Stimulated activated CD8-positive, alpha-beta memory T cell treated with anti-CD3 and anti-CD28 coated beads, Interleukin-12 subunit alpha, Interleukin-12 subunit beta, amount 100 ng/mL, for 24 hours (primary cell): Measurements from ENCODE around the gene CSNK2A3.
"Not testable (repeated sequence)": the region's sequence is repeated elsewhere in the genome, so short reads cannot be mapped to it uniquely, and the experiment has no call there.

Experiments used
- DNase-seq: peaks from one replicate; pipeline ENCODE4 v3.0.0-alpha.2; 2020; ENCODE audit errors: extremely low read depth

CSNK2A3 gene

DNA sequence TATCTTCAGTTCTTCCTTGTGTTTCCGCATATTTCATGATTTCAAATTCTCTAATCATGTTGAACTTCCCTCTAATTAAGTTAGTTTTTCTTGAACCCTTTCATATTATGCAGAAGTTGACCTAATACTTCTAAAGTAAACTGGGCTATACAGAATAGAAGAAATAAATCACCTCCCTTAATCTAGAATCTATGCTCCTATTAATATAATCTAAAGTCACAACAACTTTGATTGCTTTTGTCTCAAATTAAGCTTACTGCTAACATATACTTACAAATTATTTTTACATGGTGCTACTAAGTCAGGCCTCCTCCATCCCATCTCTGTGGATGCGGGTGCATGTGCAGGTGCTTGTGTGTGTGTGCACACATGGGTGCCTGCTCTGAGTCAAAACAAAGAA, 27.3 kb upstream of the CSNK2A3 start:
- DNase-seq = no peak

DNA sequence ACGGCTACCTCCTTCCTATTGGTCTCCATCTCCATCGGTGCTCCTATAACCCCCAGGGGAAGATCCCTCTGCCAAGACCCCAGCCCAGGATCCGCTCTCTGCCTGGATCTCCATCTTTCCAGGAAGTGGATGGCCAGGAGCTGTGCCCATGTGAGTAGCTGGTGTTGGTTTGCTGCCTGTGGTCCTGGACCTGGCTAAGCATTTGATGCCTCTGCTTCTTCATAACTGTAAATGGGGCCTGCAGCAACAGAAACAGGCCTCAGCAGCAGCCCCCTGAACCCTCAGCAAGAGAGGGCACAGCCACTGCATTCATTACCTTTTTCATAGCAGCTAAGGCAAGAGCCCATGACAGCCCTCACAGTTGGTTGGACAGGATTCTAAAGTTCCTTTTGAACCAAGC, 26.6 kb upstream of the CSNK2A3 start:
- DNase-seq = no peak

DNA sequence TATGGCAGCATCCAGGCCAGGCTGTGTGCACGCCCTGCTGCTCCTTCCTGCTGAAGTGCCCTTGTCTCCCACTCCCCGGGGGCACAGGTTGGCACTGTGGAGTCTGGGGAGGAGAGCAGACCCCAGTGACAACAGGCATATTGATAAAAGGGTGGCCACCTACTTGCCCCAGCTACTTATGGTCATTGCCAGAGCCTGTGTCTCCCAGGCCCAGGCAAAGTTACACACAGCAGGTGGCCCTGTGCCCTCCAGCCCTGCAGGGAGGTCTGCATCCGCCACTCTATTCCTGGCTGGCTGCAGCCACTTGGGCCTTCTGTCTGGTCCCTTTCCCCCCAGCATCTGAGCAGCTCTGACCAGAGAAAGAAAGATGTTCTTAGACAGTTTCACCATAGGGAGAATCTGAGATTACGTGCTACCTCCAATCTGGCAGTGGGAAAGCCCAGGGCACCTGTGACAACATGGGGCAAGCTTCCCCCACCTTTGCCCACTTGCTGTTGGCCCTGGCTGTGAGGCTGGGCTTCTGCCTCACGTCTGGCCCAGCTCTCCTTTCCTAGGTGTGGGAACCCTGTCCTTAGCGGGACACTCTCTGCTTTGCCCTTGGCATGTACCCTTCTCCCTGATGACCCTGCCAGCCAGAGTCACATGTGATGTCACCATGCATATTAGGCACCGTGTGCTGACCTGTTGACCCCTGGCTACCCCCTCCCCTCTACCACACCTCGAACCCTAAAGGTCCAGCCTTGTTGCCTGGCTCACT, 25.3 kb upstream of the CSNK2A3 start:
- DNase-seq = no peak

DNA sequence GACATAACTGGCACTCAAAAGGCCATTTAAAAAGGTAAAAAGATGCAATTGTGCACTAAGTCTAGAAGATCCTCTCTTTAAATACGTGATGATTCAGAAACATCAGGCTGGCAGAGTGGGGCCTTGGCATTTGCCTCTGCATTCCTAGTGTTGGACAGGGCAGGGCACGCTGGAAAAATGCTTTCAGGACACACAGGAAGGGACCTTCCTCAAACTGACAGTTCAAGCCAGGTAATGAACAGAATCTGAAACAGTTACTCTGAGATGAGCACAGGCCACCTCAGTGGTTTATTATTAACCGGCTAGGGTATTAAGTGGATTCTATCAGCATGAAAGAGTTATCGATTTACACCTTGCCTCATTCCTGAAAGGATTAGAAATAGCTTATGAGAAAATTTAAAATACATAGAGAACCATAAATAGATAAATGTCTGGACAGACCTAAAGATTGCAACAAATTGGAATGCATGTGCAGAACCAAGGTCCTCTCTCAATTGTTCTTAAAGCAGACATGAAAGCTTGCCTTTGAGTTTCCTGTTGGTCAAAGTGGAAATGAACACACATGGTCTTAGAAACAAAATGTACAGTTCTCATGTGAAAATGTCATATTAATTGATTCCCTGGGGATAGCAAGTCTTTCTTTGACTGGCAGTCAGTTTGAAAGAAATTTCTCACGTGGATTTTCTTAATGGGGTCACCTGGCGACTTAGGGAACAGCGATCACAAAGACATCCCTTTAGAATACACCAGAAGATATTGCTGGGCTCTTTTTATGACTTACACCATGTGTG, 21.5 kb upstream of the CSNK2A3 start:
- no peak for DNase-seq

DNA sequence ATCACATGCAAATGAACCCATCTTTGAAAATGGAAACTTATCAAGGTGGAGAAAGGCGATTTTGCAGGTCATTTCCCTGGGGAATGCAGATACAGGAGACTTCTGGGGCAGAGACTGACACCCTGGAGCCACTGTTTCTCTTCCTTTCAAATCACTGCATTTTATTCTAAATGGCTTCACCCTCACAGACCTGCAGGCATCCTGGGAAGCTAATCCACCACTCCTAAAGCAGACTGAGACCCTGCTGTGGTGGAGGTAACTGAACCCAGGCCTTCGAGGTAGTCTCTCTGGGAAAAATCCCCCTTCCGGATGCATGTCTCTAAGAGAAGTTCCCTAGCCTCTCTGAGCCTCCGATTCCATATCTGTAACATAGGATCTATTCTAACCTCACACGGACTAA, 20.9 kb upstream of the CSNK2A3 start:
- DNase-seq = no peak

DNA sequence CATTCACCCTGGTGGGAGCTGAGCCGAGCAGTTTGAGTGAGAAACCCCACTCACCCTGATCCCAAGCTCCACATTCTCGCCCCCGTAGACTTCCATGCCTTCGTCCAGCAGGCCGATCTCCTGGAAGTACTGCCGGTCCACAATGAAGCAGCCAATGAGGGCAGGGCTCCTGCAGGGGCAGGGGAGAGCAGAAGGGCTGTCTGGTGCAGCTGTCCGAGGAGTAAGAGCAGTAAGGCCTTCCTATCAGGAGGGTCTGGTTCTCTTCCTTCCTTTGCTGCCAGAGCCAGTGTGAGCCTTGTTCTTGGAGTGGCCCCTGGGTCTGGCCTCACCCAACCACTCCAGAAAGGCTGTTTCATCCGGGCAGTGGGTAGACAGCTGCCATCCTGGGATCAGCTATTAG, 19.4 kb upstream of the CSNK2A3 start:
- no peak for DNase-seq

DNA sequence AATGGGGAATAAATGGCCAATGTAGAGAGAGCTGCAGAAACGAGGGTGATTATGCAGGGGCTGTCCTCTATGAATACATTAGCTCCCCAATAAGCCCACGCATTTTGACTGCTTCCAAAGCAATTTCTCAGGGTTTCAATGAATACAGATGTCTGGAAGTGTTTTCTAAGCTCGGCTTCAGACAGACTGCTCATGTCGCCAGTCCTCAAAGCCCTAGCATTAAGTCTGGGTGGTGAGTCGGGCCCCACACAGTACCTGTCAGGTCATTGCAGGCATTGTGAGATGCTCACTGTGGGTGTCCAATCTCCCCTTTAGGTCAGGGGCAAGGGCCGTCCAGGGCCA, 17.9 kb upstream of the CSNK2A3 start:
- no peak for DNase-seq

DNA sequence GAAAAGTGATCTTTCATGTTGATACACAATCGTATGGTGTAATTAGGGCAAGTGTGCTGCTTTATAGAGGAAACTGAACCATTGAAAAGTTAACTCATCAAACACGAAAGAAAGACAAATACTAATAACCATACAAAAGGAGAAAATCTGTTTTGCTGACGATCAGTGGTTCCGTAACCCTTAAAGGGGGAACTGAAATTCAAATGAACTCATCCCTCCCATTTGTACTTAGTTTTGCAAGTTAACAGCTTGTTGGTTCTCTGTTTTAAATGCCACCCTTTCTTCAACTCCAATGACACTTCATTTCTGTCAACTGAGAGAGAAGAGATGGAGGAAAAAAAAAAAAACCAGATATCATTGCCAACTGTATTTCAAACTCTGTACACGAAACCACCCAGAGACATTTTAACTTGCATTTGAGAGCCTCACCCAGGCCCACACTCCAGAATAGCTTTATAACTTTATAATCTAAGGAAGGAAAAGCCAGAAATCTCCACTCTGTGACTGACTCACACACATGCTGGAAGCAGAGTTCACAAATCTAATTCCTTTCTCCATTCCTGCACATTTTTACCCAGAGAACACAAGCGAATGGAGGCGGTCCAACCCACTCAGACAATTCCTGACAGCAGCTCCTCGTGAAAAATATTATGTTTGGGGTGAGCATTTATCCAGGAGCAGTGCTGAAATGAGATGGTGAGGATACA, 17.4 kb upstream of the CSNK2A3 start:
- DNase-seq = no peak

DNA sequence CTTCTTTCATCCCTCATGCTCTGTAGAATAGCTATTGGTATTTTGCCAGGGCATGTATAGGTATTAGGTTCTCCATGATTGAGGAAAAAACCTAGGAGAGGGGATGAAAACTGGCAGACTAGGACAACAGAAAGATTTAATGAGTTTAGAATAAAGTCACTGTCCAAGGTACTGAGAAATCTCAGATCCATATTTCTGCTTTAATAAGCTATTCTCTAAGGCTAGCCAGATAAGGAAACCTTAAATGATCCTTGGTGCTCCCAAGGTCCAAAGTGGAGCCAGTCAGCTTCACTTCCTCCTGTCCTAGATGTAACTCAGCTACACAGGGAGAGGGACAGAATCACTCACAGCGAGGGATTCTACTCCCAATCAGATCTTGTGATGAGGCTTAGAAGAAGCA, 13.7 kb upstream of the CSNK2A3 start:
- DNase-seq = no peak

DNA sequence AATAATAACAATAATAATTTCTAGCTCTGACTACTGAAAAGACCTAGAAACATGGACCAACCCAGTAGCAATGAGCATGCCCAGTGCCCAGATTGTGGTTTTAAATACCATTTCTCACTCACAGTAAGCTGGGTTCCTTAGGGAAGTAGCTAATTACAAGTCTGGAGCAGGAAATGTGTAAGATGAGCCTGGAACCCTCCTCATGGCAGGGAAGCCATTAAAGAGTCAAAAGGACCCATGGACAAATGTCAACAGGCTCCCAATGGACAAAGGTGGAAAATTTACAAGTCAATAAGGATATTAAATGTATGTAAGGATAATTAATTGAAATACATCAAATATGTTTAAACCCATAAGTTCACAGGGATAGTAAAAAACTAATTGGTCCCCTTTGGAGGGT, 10.6 kb upstream of the CSNK2A3 start:
- DNase-seq = no peak

DNA sequence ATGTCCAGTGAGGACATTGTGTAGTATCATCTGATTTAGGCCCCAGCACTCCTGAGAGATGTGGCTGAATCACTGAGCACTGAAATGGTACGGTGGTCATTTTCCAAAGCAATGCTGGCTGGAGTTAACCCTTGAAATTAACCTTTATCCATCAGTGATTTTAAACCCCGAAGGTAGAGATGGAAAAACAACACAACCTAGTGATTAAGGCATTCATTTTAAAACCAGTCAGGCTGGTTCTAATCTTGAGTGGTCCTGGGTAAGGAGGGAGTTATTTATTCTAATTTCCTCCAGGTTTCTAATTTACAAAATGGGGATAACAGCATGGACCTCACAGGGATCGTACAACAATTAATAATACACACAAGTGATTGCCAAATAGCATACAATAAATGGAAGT, 6.6 kb upstream of the CSNK2A3 start:
- no peak for DNase-seq

DNA sequence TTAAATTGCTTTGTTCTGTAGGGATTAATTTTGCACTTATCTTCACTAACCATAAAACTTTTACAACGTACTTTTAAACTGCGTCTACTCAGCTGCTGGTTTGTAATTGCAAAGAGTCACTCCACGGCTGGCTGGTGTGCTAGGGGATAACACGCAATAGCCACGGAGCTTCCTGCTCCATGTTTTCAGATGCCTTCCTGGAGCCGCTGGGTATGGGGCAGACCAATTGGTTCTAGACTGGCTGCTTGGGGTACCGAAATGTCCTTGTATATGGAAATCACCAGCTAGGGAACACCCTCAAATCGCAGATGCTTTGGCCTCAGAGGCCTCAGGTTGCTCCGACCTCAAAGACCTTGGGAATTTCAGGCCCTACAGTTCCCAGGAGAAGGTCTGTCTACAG, 3.8 kb upstream of the CSNK2A3 start:
- no peak for DNase-seq

DNA sequence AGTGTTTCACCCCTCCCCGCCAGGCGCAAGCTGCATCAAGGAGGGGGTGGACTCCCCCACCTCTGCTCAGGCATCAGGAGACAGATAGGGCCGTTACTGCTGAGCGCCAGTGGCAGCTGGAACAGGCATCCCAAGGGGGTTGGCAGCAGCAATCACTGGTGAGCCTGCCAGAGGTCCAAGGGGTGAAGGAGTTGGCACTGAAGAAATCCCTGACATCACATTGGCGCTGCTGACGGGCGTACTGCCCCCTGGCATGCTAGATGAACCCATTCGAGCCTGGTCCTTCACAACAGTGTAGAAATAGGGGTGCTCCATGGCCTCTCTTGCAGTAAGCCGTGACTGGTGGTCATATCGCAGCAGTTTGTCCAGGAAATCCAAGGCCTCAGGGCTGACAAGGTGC, 1.2 kb downstream of the CSNK2A3 start:
- not testable (repeated sequence) for DNase-seq

DNA sequence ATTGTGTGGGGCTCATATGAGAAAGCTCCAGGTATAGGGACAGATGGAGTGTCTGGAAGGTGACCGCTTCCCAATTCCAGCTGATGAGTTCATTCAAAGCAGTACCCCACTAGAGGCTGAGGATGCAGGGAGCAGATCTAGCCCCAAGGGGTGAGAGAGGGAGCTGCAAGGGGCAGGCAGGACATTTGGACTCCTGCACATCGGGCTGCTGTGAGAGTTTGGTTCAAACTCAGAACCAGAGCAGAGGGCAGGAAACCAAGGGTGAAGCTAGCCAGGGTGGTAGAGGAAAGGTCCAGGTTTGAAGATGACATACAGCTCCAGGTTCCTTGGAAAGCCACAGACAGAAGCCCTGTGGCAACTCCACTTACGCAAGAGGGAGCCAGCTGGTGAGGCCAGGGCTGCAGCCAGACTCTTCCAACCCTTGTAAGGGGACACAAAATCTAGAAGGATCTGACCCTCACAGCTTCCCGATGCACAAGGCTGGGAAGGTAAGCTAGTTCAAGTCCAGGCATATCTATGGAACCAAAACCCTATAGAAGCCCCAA, 1.9 kb downstream of the CSNK2A3 start:
- no peak for DNase-seq

DNA sequence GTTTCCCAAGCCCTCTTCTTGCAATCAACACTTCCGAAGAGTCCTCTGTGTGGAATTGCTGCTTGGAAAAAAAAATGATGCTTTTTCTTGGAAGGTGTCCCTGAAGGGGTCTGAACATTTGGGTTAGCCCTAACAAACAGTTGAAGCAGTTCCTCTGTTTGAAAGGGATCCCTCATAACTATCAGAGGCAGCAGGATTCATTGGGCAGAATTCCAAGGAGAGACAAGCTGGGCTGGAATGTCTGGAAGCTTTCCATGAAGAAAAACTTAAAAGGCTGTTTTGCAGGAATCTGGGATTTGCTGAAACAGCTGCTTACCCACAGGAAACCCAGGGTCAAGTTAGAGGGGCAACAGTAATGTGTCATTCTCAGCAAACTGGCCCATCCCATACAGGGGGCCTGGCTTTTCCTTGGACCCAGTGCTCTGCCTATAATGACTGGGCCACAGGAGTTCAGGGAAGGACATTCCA, 3.1 kb downstream of the CSNK2A3 start:
- no peak for DNase-seq

DNA sequence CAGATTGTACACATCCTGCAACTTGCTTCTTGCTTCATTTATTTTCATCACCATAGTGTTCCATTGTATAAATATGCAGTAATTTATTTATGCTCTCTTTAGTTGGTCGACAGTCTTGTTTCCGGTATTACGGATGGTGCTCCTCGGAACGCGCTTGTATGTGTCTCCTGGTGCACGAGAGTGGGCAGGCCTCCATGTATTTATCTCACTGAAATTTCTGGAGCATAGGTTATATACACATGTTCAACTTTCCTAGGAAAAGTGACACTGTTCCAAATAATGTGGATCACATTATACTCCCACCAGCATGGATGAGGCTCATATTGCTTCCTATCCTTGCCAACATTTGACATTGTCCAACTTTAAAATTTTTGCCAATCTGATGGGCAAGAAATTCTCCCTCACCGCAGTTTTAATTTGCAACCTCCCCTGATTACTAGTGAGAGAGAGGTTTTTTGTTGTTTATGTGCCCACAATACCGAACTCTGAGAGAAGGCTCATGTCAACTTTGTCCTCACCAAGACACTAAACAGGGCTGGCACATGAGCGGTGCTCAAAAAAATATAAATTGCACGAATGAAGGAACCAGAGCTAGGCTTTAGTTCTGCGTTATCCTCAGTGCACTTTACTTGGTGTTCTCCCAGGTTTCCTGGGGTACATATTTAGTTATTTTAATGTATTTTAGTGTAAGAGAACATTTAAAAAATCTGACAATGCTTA, 3.8 kb downstream of the CSNK2A3 start:
- DNase-seq = no peak

DNA sequence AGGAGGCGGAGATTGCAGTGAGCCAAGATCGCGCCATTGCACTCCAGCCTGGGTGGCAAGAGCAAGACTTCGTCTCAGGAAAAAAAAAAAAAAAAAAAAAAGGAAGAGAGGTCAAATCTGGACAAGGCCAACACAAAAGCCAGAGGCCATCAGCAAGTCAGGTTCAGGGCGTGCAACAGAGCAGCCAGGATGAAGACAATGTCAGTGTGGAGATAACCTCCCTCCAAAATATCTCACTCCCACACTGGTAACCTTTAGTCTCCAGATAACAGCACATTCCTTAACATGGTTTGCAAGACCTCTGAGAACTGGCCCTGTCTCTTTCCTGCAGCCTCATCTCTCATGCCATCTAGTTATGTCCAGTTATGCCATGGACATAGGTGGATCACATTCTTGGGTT, 4.7 kb downstream of the CSNK2A3 start:
- no peak for DNase-seq

DNA sequence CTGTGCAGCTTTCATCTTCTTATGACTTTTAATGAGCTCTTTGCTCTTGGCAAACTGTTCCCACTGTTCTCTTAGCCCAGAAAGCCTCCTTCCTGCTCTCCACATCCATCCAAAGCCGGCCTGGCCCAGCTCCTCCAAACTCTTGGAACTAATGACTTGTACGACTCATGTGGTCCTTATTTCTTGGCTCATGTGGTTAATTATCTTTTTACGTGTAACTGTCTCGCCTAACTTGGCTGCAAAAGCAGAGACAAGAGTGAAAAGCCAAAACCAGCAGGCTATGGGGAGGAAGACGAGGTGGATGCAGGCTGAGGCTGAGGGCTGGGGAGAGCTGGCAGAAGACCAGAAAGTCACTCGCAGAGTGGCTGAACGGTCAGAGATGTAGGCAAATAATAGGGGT, 5.5 kb downstream of the CSNK2A3 start:
- DNase-seq = no peak

DNA sequence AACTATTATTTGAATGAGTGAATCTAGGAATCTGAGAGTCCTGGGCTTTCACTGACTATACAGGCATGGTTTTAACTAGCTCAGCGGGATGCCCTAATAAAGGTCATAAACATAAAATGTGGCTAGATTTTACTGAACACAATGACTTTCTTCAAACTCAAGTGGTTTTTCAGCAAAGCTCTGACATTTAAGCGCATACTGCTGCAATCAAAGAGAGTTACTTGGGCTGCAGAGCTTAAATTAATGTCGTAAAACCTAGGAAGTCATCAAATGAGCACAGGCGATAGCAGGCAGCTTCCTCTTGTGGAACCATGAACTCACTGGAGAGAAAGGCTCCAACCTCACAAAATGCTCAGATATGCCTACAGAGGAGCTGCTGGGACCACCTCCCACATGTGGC, 6.7 kb downstream of the CSNK2A3 start:
- no peak for DNase-seq

DNA sequence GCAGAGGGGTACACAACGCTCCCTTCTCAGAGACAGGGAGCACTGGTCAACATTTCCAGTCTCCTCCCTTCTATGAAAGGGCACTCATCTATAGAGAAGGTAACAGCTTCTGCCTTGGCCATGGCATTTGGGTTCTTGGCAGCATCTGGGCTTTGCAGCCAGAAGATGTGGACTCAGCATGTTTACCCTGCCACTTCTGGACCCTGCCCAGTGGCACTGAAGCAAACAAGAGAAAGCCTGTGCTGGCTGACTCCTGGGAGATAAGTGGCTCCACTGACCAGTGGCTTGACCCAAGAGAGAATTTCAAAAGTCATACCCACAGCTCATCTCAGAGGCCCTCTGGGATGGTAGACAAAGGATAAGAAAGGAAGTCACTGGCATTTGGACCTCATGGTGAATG, 8.0 kb downstream of the CSNK2A3 start:
- no peak for DNase-seq

DNA sequence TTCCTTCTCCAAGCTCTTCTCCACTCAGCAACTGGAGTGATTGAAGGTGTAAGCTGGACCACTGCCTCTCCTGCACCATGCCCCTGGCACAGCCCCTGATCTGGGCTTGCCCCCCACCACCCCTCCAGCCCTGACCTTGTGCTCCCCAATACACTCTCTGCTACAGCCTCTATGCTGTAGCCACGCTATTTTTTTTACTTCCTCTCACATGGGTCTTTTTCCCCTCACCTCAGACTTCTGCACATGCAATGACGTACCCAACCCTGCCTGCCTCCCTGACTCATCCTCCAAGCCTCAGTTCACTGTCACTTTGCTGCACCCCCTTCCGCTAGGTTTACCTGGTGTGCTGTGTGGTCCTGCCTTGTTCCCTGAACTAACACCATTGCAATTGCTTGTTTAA, 9.0 kb downstream of the CSNK2A3 start:
- DNase-seq = no peak

DNA sequence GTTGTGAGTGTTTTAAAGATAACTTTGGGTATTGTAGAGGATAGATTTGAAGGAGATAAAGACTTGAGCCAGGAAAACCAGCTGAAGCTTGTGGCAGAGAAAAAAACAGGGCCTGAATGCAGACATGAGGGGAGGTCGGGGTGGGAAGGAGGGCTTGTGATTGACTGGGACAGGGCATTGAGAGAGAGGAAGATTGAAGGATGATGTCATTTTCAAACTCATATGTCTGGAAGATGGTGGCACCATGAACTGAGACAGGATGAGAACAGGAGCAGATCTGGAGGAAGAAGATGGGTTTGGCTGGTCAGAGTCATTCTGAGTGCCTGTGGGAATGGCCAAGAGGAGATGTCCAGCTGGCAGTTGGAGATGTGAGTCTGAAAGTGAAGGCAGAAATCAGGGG, 14.7 kb downstream of the CSNK2A3 start:
- no peak for DNase-seq
